WTC11 (cell line): Measurements from ENCODE around the gene NCKAP5L.

Experiments
- AFF4 ChIP-seq: sonication (generic); formaldehyde crosslinking; IDR thresholded peaks from 2 replicates; pipeline ENCODE4 v1.8.1; 2023; ENCODE audit warnings: mild to moderate bottlenecking, missing genetic modification reagents, borderline replicate concordance
- ARID4B ChIP-seq: sonication (generic); formaldehyde crosslinking; IDR thresholded peaks from 2 replicates; pipeline ENCODE4 v1.8.0; 2023; ENCODE audit warnings: missing genetic modification reagents, mild to moderate bottlenecking, borderline replicate concordance
- ATF3 ChIP-seq: sonication (generic); formaldehyde crosslinking; conservative IDR thresholded peaks from 2 replicates; pipeline ENCODE4 v1.8.1; 2022; ENCODE audit warnings: mild to moderate bottlenecking, missing genetic modification reagents
- CBFB ChIP-seq: sonication (generic); formaldehyde crosslinking; IDR thresholded peaks from 2 replicates; pipeline ENCODE4 v1.8.1; 2022; ENCODE audit warnings: mild to moderate bottlenecking, low read depth, missing genetic modification reagents
- CTCF ChIP-seq: fragments of 200-600 bp; IDR thresholded peaks from 2 replicates; pipeline ENCODE4 v1.8.0; 2022; ENCODE audit warnings: antibody characterized with exemption
- FOXP1 ChIP-seq: sonication (generic); formaldehyde crosslinking; IDR thresholded peaks from 2 replicates; pipeline ENCODE4 v1.8.0; 2022; ENCODE audit warnings: missing genetic modification reagents, mild to moderate bottlenecking, moderate library complexity, borderline replicate concordance
- GABPB1 ChIP-seq: sonication (generic); formaldehyde crosslinking; IDR thresholded peaks from 2 replicates; pipeline ENCODE4 v1.8.1; 2023; ENCODE audit warnings: mild to moderate bottlenecking, missing genetic modification reagents
- MAX ChIP-seq: sonication (generic); formaldehyde crosslinking; IDR thresholded peaks from 2 replicates; pipeline ENCODE4 v1.8.0; 2022; ENCODE audit warnings: mild to moderate bottlenecking, missing genetic modification reagents
- MYBL2 ChIP-seq: sonication (generic); formaldehyde crosslinking; IDR thresholded peaks from 2 replicates; pipeline ENCODE4 v1.8.1; 2023; ENCODE audit warnings: mild to moderate bottlenecking, moderate library complexity, missing genetic modification reagents
- NFE2L1 ChIP-seq: sonication (generic); formaldehyde crosslinking; IDR thresholded peaks from 2 replicates; pipeline ENCODE4 v1.8.1; 2023; ENCODE audit warnings: missing genetic modification reagents
- STAT6 ChIP-seq: sonication (generic); formaldehyde crosslinking; conservative IDR thresholded peaks from 2 replicates; pipeline ENCODE4 v1.8.1; 2023; ENCODE audit warnings: mild to moderate bottlenecking, low read depth, missing genetic modification reagents, moderate library complexity
- TEAD4 ChIP-seq: sonication (generic); formaldehyde crosslinking; IDR thresholded peaks from 2 replicates; pipeline ENCODE4 v1.8.0; 2022; ENCODE audit warnings: mild to moderate bottlenecking, missing genetic modification reagents
- ZNF232 ChIP-seq: sonication (generic); formaldehyde crosslinking; IDR thresholded peaks from 2 replicates; pipeline ENCODE4 v1.8.0; 2022; ENCODE audit warnings: mild to moderate bottlenecking, missing genetic modification reagents
- ZNF416 ChIP-seq: fragments of 250-450 bp; sonication (Bioruptor Pico); IDR thresholded peaks from 2 replicates; pipeline ENCODE4 v1.9.0; 2021; ENCODE audit warnings: mild to moderate bottlenecking, inconsistent platforms

- TF ChIP-seq ARID4B: no peak
- TF ChIP-seq AFF4 (CRISPR knock-in tag): no peak
- TF ChIP-seq ZNF232 (CRISPR knock-in tag): no peak
- TF ChIP-seq ATF3 (CRISPR knock-in tag): no peak
- TF ChIP-seq STAT6: no peak
- TF ChIP-seq CBFB (CRISPR knock-in tag): no peak
- no peak for TF ChIP-seq TEAD4 (CRISPR knock-in tag)
- TF ChIP-seq NFE2L1 (CRISPR knock-in tag): no peak
- no peak for TF ChIP-seq MYBL2 (CRISPR knock-in tag)
- no peak for TF ChIP-seq CTCF
- TF ChIP-seq ZNF416 (CRISPR knock-in tag): no peak
- TF ChIP-seq GABPB1 (CRISPR knock-in tag): no peak
- no peak for TF ChIP-seq FOXP1 (CRISPR knock-in tag)
- no peak for TF ChIP-seq MAX (CRISPR knock-in tag)
Measured at GRCh38 chr12:49872381-49872780, 44.2 kb upstream of the NCKAP5L start.
